ENCODE measurements around the gene RAI14.

The RAI14 gene

DNA sequence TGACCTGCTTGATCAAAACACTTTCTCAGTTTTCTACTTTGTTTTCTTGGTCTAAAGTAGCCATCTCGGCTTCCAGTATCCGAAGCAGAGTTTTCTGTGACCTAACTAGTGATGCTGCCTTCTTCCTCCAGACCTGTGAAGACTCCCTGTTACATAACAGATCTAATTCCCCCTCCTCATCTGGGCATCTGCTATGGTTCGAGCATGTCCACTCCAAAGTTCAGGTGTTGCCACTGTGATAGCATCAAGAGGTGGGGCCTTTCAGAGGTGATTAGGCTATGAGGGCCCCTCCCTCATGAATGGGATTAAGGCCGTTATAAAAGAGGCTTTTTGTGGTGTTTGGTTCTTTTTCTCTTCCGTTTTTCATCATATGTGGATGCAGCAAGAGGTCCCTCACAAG is 203.1 kb downstream of the RAI14 start:
- no peak for FAIRE-seq

DNA sequence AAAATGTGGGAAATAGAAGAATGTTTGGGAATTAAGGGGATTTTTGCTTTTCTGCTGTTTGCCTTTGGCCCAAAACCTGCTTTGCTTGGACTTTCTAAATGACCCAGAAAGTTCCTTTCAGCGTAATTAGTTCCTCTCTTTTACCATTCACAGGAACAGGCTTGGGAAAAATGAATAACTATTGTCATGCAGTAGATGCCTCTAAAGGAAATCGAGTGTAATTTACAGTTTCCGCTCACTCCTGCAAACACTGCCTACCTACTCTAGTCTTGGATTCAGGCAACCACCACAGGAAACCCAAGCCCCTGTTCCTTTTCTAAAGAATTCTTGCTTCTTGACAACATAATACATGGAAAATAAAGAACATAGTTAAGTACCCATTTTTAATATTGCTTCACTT is 207.8 kb downstream of the RAI14 start:
- no peak for FAIRE-seq

DNA sequence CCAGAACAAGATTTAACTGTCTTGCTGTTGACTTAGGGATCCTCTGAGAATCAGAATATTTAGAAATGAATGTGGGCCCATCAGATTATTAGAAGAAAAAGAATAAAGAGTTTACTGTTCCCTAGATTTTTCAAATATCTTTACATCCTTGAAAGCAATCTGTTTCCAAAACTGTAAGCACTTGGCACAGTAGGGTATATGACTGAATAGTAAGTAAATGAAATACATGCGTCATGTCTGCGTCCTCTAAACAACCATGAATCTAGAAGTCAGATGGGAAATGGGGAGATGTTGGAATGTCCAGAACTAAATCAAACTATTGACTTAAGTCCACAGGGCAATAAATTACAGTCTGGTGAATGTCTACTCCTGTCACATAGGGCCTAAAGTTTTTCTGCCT is 209.0 kb downstream of the RAI14 start:
- no peak for FAIRE-seq

GRCh38 chr5:34866989-34867471 is 210.9 kb downstream of the RAI14 start:
- FAIRE-seq: no peak

DNA sequence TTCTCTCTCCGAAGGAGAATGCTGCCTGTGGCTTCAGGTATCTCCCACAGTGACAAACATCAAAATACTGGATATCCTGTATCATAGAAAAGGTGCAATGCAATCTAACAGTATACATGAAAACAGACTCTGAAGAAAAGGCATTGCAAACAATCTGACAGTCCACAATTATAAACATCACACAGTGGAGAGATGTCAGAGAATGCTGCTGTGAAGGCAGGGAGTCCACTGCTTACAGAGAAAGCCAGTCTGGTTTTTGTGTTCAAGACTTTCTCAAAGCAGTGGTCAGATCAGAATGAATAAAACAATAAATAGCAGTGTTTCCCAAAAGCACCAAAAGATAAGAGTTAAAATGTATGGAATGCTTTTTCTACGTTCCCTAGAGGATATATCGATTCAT is 211.5 kb downstream of the RAI14 start:
- FAIRE-seq: no peak

GRCh38 chr5:34868791-34869190 is 212.7 kb downstream of the RAI14 start:
- no peak for FAIRE-seq

DNA sequence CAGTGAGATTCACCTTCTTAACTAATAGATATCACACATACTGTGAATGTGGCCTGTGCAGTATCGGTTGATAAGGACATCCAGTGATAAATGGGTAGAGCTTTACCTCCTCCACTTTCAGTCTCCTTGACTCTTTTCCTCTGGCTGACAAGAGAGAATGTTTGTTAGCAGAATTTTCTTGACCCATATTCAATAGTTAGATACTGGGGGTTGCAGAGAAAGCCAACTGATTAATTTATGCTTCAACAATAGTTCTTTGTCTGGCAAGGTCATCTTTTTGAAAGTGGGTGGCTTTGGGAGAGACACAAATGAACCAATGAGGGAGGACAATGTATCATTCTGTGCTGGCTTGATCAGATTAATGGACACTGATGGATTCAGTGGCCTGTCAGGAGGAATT is 213.1 kb downstream of the RAI14 start:
- no peak for FAIRE-seq

DNA sequence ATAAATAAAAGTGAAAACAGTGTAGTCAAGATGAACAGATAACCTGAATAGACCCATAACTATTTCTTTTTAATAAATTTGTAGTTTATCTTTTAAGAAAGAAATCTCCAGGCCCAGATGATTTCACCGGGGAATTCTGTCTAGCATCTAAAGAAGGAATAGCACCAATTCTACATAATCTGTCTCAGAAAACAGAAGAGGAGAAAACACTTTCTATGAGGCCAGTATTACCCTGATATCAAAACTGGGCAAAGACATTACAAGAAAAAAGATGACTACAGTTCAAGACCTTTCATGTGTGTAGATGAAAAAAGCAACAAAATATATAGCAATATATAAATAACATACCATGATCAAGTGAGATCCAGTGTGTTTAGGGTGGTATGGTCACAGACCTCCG is 214.3 kb downstream of the RAI14 start:
- FAIRE-seq: no peak

GRCh38 chr5:34876275-34876674 is 220.1 kb downstream of the RAI14 start:
- no peak for FAIRE-seq

GRCh38 chr5:34881246-34881645 is 225.1 kb downstream of the RAI14 start:
- FAIRE-seq: no peak

Measured in endometrium (tissue), 2 donors.